Prostate gland (tissue), 2 donors: ENCODE measurements around the gene FOXP1. TPM values are rescaled to one million over a fixed set of nuclear protein-coding genes. Genes with fewer than 3 reads are reported as not detected.

ENCODE experiments used
- DNase-seq: peaks from one replicate; pipeline ENCODE4 v3.0.0-alpha.2; 2019; ENCODE audit warnings: low spot score
- H3K27ac ChIP-seq, 2 donors: fragments of 200-600 bp; sonication (generic); 2 replicates each; pipeline ENCODE4 v1.5.1; 2017 to 2019
- H3K27me3 ChIP-seq: fragments of 200-600 bp; sonication (generic); replicated peaks from 2 replicates; pipeline ENCODE4 v1.5.1; 2019; ENCODE audit not compliant: insufficient read depth
- H3K36me3 ChIP-seq, 2 donors: fragments of 200-600 bp; sonication (generic); 1 replicate in 1 of 2; 2 replicates in 1 of 2; pipeline versions ENCODE4 v1.5.1 to v1.8.1; 2017 to 2019
- H3K4me1 ChIP-seq: fragments of 200-600 bp; sonication (generic); replicated peaks from 2 replicates; pipeline ENCODE4 v1.5.1; 2019
- H3K4me3 ChIP-seq, 2 donors: fragments of 200-600 bp; sonication (generic); 2 replicates each; pipeline ENCODE4 v1.5.1; 2017 to 2019
- H3K9me3 ChIP-seq: fragments of 200-600 bp; sonication (generic); 2 replicates; pipeline ENCODE4 v1.5.1; 2017
- POLR2A ChIP-seq: fragments of 450-650 bp; IDR thresholded peaks from one replicate; pipeline ENCODE4 v1.6.1; 2016; ENCODE audit warnings: antibody characterized with exemption, mild to moderate bottlenecking
- POLR2AphosphoS5 ChIP-seq: sonication (generic); formaldehyde crosslinking; IDR thresholded peaks from one replicate; pipeline ENCODE4 v1.6.1; 2017; ENCODE audit warnings: antibody characterized with exemption
- WGBS: methylation state at CpG from one replicate; pipeline ENCODE4 v1.1.5; 2018; 5-methylcytosine and 5-hydroxymethylcytosine counted together
- intact Hi-C: fragments of 100-400 bp; cut with DNase I; formaldehyde crosslinking; loops from one replicate; pipeline ENCODE4 v1.14.2; 2022
- total RNA-seq, 2 donors: library from RNA; depleted of rRNA; stranded (reverse); fragments of >200 nt; gene quantifications; one replicate each; pipeline ENCODE4 v1.1.0, GENCODE V29; 2016
- TF ChIP-seq, protein P1 (sequence below), 4 experiments: fragments of 200-600 bp in 2 of 4; fragments of 450-650 bp in 2 of 4; sonication (generic) in 2 of 4; IDR thresholded peaks; 1 replicate in 3 of 4; 2 replicates in 1 of 4; pipeline ENCODE4 v1.5.1; 2016 to 2019; ENCODE audit warnings: antibody characterized with exemption in 4 of 4, mild to moderate bottlenecking in 2 of 4, moderate library complexity in 2 of 4

The FOXP1 gene
- total RNA-seq, 2 donors from 2014 or later, result 133 to 156 TPM

DNA sequence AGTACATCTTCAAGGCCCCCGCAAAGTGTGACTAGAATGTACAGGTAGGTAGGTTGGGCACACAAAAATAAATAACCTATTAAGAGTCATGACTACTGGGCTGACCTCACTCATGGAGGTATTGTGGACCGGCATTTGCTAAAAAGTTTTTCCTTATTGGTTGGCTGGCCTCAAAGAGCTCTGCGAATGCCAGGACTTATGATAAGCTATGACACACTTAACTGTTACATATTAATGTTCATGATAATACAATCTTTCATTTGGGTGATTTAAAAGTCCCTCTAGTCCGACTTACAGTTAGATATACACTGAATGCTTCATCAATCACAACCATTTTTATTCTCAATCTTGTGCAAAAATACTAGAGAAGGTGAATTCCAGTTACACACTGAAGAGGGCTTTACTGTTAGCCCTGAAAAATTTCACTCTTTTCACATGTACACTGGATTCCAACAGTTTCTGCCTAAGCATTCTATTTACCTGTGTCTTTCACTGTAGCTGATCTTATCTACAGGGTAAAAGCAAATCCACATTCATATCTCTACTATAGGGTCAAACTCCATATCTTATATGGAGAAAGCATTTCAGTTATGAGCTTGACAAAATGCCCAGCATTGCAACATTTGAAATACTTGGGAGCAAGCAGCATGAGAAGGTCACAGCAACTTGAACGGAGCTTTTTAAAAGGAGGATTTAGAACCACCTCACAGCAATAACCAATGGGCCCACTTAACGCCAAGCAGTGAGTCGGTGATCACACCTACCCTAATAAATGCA lies 329.1 kb downstream of the FOXP1 start:
- no peaks in the 10 kb centered on the region for H3K4me1 ChIP-seq
- 58% methylated on average over 7 of the region's 7 CpGs for WGBS
- no peaks in the 10 kb centered on the region for H3K9me3 ChIP-seq
- intact Hi-C loops, result no loop called here
- no peak for DNase-seq
- no peak overlapping the region for H3K27ac ChIP-seq
- TF ChIP-seq, protein P1, sequence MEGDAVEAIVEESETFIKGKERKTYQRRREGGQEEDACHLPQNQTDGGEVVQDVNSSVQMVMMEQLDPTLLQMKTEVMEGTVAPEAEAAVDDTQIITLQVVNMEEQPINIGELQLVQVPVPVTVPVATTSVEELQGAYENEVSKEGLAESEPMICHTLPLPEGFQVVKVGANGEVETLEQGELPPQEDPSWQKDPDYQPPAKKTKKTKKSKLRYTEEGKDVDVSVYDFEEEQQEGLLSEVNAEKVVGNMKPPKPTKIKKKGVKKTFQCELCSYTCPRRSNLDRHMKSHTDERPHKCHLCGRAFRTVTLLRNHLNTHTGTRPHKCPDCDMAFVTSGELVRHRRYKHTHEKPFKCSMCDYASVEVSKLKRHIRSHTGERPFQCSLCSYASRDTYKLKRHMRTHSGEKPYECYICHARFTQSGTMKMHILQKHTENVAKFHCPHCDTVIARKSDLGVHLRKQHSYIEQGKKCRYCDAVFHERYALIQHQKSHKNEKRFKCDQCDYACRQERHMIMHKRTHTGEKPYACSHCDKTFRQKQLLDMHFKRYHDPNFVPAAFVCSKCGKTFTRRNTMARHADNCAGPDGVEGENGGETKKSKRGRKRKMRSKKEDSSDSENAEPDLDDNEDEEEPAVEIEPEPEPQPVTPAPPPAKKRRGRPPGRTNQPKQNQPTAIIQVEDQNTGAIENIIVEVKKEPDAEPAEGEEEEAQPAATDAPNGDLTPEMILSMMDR (IDR thresholded peaks at IDR 0.05), result no peak
- TF ChIP-seq POLR2A (no peak), POLR2AphosphoS5 (peak; percentile 13)
- no peak overlapping the region for H3K4me3 ChIP-seq
- no peaks in the 10 kb centered on the region for H3K27me3 ChIP-seq
- no peaks in the 10 kb centered on the region for H3K36me3 ChIP-seq

DNA sequence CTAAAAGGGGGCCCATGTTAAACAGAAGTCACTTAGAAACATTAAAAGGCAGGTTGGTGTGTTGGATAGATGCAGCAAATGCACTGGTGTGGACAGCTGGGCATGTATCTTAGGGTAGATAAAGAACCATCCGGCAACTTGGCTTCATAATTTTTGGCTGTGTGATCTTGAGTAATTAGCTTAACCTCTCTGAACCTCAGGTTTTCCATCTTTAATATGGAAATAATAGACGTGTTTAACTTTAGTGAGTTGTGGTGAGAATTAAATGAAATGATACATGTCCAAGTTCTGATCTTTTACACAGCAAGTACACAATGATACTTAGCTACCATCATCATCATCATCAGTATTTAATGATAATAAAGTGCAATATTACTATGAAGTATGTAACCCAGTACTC lies 330.4 kb downstream of the FOXP1 start:
- no peak for DNase-seq
- Histone ChIP-seq H3K27me3 (no peaks in the 10 kb centered on the region), H3K9me3 (no peaks in the 10 kb centered on the region), H3K4me3 (no peak overlapping the region), H3K4me1 (no peaks in the 10 kb centered on the region), H3K27ac (no peak overlapping the region), H3K36me3 (no peaks in the 10 kb centered on the region)
- 82% methylated on average over 2 of the region's 2 CpGs for WGBS
- intact Hi-C loops, result no loop called here
- TF ChIP-seq POLR2A (no peak), POLR2AphosphoS5 (no peak)
- TF ChIP-seq, protein P1 (IDR thresholded peaks at IDR 0.05), result no peak

DNA sequence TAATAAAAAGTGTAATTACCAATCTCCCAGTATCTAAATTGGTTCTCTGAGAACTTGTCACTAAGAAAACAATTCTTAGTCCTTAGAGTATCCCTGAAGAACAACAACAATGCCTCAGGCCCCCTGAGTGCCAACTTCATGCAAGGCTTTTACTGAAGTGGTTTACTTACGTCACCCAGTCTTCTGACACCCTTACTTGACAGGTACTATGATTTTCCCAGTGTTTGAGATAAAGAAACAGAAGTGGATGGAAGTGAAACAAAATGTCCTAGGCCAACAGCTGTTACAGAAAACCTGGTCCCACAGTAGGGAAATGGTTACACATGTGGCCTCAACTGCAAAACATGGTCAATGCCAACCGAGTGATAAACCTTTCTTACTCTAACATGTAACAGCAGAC lies 331.1 kb downstream of the FOXP1 start:
- Histone ChIP-seq H3K36me3 (no peaks in the 10 kb centered on the region), H3K27me3 (no peaks in the 10 kb centered on the region), H3K4me3 (no peak overlapping the region), H3K27ac (no peak overlapping the region), H3K4me1 (no peaks in the 10 kb centered on the region), H3K9me3 (no peaks in the 10 kb centered on the region)
- no peak for DNase-seq
- no peak for TF ChIP-seq POLR2AphosphoS5
- no peak for TF ChIP-seq POLR2A
- TF ChIP-seq, protein P1 (IDR thresholded peaks at IDR 0.05), result no peak
- intact Hi-C loops, result no loop called here
- WGBS, result 87% methylated on average over 2 of the region's 2 CpGs

DNA sequence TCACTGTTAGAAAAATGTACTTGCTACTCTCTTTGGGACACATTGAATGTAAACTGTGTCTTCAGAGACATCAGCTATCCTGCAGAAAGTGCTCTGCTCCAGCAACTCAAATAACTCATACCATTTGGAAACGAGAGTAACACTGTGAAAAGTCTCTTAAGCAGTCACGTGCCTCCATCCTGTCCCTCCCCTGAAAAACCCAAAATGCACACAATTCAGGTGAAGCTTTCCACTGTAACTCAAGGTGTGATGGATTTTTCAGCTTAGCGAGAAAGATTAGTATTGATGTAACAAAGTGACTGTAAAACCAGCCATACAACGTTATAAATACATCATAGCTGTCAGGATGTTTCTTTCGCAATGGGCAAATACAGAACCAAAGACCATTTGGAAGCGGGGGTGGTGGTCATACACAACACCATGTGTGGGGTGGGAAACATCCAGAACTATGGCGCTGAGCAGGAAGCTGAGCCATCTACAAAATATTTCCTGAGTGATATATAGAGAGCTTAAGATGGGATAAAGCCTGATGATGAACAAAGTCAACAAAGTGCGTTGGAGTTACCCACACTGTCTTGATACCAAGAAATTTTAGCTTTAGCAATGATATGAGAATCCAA lies 332.3 kb downstream of the FOXP1 start:
- intact Hi-C loops, result no loop called here
- Histone ChIP-seq H3K36me3 (no peaks in the 10 kb centered on the region), H3K4me3 (no peak overlapping the region), H3K4me1 (no peaks in the 10 kb centered on the region), H3K27ac (no peak overlapping the region), H3K9me3 (no peaks in the 10 kb centered on the region), H3K27me3 (no peaks in the 10 kb centered on the region)
- TF ChIP-seq POLR2AphosphoS5 (no peak), POLR2A (no peak)
- TF ChIP-seq, protein P1 (IDR thresholded peaks at IDR 0.05), result no peak
- WGBS, result 63% methylated on average over 8 of the region's 8 CpGs
- no peak for DNase-seq

DNA sequence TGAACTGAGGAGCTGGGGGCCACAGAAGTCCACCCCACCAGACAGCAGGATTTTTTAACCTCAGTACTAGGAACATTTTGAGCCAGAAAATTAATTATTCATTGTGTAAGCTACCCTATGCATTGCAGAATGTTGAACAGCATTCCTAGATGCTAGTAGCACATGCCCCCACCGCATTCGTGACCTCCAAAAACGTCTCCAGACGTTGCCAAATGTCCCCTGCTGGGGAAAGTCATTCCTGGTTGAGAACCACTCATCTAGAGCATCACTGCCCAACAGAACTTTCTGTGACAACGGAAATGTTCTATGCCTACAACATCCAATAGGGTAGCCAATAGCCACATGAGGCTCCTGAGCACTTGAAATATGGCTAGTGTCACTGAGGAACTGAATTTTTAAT lies 333.5 kb downstream of the FOXP1 start:
- TF ChIP-seq POLR2A, result no peak
- TF ChIP-seq, protein P1 (IDR thresholded peaks at IDR 0.05), result no peak
- intact Hi-C loops, result no loop called here
- no peaks in the 10 kb centered on the region for H3K4me1 ChIP-seq
- no peaks in the 10 kb centered on the region for H3K9me3 ChIP-seq
- H3K36me3 ChIP-seq, result no peaks in the 10 kb centered on the region
- H3K4me3 ChIP-seq, result no peak overlapping the region
- H3K27me3 ChIP-seq, result no peaks in the 10 kb centered on the region
- WGBS, result 96% methylated on average over 5 of the region's 5 CpGs
- no peak overlapping the region for H3K27ac ChIP-seq
- DNase-seq, result no peak
